ENCODE measurements around the gene EIF3K. TPM values are rescaled to one million over a fixed set of nuclear protein-coding genes. Genes with fewer than 3 reads are reported as not detected.

EIF3K gene
- total RNA-seq, 1 experiment from 2014 or later: 320 TPM

DNA sequence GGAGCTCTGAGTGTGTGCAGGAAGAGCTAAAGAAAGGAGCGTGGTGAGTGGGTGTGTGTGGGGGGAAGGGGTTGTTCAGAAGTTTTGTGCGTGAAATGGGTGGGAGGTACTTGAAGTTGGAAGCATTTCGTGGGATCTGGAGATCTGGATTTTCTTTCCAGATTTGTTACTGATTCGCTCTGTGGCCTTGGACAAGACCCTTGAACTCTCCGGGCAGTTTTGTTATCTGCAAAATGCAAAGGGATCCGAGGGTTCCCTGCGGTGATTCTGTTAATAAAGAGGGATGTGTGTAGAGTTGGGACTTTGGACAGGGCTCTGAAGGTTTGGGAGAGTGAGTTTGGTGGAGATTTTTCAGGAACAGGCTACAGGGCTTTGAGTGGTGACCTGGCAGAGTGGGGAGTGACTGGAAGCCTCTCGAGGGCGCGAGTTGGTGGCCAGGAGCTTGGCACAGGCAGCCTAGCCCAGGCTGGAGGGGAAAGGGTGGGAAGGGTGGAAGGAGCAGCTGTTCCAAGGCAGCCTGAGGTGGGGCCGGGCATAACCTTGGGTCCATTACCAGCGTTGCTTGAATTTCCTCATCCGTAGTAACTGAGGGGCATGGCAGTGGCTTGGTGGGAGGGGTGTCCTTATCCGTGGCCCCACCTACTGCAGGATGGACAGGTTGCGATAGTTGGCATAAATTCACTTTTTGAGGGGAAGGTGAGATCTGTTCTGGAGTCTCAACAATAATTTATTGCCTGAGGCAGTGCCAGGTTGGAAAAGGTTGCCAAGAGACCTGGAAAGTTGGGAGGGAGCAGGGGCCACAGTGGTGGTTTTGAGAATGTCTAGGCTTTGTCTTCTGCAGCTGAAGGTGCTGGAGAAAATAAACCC, 30.6 kb downstream of the EIF3K start:
- peak; percentile 72 for DNase-seq (ENCODE audit: low read depth)

DNA sequence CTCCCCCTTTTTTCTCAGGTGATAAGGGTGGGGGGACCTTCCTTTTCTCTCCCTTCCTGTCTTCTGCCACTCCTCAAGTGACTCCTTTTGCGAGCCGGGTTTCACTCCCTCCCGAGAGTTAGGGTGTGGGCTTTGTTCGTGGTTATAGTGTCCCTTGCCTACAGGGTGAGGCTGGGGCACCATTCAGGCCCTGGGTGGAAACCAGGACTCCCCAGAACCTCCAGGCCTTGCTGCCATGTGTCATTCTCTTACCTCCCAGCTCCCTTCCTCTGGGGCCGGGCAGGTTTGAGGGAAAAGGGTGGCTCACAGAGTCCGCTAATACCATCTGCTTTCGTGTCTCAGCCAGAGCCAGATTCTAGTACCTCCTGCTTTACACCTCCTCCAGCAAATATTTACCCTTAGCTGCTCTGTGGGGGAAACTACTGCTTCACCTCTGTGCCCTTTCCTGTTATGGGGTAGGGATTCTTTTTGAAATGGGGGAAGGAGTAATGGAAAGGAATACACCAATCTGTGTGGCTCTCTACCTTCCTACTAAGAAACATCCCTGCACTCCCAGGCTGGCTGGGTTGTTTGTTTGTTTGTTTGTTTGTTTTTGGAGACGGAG, 31.3 kb downstream of the EIF3K start:
- DNase-seq (ENCODE audit: low read depth): no peak

DNA sequence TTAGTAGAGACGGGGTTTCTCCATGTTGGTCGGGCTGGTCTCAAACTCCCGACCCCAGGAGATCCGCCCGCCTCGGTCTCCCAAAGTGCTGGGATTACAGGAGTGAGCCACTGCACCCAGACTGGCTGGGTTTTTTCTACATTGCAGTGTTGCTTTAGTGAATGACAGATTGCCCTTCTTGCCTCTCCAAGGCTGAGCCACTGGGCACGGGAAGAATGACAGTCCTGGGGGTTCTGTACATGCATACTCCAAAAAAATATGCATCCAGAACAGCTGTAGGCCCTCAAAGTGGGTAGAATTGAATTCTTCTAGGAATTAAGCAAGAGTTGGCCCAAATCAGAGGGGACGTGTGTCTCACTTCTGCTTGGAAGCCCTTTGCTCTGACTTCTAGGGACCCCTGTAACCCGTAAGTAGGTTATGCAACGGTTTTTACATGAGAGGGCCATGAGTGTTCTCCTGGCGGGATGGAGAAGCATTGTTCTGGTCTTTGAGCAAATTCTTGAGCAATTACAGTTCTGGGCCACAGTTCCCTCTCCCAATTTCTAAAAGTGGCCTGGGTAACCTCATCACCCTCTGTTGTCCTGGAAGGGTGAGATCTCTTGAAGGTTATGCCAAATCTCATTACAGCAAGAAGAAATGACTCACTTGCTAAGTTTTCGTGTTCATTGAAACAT, 32.1 kb downstream of the EIF3K start:
- DNase-seq (ENCODE audit: low read depth): peak; percentile 96

DNA sequence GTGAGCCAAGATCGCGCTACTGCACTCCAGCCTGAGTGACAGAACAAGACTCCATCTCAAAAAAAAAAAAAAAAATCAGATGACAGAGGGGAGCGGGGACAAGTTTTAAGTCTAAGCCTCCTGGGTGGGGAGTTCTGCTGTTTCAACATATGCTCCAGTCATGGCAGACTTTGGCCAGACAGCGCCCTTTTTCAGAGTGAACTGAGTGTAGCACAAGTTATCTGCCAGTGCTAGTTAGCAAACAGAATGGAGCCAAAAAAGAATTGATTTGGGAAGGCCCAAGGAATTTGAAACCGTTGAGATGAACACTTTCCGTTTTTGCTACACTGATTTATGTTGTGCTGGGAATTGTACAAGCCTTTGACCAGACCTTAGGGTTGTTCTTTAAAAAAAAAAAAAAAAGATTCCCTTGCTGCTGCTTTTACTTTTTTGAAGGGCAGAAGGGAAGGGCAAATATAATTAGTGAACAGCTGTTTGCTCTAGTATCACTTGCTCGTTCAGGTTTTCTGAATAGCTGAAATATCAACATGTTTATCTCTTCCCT, 34.1 kb downstream of the EIF3K start:
- peak; percentile 64 for DNase-seq (ENCODE audit: low read depth)

DNA sequence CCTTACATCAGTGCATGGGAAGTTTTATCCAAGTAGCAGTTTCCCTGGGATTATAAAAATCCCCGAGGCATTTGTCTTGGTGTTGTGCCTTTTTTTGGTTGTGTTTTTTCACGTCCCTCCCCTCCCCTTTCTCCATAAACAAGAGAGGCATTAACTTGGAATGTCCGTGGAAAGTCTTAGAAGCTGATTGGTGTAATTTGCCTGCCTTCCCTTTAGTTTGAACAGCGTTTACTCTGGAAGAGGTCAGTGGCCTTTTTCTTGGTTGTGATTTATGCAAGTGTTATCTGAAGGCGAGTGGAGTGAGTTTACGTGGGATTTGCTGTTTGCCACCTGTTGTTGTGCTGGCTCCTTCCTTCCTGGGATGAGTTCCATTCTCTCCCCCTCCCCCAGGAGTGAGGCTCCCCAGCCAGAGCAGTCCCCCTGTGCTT, 35.7 kb downstream of the EIF3K start:
- peak; percentile 77 for DNase-seq (ENCODE audit: low read depth)

DNA sequence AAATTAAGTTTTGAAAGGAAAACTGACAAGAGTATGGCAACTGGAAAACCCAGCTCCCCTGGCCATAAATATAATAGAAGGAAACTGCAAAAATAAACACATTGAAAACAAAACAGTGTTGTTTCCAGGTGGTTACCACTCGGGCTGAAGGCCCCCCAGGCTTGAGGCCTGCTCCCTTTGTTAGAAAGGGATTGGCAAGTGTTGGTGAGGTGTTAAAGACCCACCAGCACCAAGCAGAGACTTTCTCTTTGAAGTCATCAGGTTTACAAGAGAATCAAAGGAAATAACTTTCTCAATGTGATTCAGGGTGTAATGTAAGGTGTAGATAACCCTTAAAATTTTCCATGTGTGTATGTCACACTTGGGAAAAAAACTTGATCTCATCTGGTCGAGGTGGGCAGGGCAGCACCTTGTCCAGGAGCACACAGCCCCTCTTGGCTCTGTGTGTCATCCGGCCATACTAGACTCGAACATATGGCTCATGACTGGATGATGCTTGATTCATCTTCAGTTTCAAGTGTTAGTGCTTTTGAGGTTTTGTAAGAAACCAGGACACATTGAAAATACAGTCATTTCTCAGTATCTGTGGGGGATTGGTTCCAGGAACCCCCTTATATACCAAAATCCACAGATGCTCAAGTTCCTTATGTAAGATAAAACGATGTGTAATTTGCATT, 36.3 kb downstream of the EIF3K start:
- peak; percentile 67 for DNase-seq (ENCODE audit: low read depth)

DNA sequence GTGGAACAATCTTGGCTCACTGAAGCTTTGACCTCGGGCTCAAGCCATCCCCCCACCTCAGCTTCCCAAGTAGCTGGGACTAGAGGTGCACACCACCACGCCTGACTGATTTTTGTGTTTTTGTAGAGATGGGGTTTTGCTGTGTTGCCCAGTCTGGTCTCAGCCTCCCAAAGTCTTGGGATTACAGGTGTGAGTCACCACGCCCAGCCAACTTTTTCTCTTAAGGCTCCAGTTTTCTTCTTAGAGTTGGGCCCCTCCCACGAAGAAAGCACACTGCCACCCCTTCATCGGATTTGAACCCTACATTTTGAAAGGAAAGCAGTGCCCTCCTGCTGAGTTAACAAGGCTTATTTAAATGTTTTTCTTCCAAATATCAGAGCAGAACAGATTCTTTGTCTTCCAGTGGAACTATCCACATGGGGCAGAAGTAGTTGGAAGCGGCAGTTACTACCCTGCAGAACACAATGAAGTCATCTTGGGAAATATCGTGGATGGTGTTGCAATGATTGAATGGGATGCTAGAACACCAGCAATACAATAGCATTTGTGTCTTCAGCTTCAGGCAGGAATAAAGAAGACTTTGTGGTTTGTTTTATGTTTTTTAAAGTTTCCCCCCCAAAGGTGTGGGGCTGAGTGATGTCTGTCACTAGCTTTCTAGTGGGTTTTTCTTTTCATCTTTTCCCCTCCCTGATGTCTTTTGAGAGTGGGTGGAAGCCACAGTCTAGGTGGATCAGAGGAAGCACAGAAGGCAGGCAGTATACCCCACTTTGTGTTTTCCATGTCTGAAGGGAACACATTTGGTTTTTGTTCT, 37.4 kb downstream of the EIF3K start:
- DNase-seq (ENCODE audit: low read depth): peak; percentile 81

DNA sequence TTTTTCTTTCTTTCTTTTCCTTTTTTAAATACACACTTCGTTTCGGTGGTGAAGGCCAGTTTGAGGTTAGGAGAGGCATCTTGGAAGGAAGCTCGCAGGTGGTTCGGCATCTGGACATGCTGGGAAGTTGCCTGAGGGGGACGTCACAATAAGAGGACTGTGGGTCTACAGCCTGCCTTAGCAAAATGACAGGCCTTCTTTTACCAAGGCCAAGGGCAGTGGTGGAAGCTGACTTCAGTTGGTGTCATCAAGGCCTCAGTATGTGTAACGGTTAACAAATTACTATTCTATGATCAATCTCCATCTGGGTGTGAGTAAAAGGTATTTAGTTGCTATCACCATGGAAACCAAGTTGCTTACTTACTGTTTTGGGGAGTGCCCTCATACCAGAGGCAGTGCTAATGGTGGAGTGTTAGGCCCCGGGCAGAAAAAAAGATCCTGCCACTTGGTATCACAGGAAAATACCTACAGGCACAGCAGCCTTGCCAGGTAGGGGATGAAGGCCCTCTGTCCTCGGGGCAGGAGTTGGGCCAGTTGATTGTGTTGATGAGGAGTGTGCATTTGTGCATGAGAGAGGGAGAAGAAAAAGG, 38.7 kb downstream of the EIF3K start:
- peak; percentile 93 for DNase-seq (ENCODE audit: low read depth)

DNA sequence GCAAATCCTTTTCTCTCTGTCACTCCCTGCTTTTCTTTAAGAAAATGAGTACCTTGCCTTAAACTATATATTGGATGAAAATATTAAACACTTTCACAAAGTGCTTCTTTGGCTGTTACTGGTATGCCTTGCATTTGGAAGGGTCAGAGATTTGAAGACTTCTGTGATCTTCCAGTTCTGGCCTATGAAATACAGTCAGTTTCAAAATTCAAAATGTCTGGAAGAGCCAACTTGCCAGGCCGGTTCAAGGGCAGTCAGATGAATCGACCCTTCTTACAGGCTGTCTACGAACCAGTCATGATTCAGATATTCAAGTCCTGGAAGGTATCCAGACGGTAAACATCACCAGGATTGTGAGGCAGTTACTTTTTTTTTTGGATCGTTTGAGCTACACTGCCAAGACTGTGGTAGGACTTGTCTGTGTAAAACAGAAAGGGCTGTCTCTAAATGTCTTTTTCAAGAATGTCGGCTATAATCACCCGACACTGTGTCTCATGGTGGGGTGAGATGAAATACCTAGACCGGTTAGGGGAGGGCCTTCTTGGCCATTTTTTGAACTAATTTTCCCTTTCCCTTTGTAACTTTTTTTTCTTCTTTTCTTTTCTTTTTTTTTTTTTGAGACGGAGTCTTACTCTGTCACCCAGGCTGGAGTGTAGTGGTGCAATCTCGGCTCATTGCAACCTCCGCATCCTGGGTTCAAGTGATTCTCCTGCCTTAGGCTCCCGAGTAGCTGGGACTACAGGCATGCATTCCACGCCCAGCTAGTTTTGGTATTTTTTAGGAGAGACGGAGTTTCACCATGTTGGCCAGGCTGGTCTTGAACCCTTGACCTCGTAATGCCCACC, 39.7 kb downstream of the EIF3K start:
- DNase-seq (ENCODE audit: low read depth): peak; percentile 99

DNA sequence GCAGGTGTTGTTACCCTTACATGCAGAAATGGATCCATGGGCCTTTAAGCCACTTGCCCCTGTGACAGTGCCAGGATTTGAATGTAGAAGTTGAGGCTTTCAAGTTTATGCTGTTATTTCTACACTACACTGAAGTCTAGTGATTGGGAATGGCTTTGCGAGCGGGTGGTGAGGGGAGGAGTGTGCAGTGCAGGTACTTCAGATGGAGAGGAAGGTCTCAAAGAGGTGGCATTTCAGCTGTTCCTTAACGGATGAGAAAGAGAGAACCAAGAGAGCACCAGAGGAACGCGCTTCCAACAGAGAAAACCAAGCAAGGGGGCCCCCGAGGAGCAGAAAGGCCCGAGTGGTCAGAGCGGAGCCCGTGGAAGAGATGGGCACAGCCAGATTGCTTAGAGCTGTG, 41.7 kb downstream of the EIF3K start:
- DNase-seq (ENCODE audit: low read depth): no peak

DNA sequence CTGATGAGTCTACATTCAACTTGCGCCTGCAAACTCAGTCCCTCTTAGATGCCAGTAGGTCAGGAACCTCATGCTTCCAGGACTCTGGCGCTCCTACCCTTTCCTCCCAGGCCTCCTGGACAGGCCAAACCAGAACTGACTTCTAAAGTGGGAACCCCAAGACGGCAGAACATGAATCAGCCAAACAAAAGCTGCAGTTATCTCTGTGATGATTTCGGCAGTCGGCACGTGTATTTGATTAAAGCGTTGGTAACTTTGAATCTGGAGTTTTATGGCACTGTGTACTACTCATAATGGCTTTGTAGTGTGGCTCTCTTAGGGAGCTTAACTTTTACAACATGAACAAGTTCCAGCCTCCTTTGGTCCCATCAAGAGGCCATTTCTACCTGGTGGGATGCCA, 42.1 kb downstream of the EIF3K start:
- no peak for DNase-seq (ENCODE audit: low read depth)

DNA sequence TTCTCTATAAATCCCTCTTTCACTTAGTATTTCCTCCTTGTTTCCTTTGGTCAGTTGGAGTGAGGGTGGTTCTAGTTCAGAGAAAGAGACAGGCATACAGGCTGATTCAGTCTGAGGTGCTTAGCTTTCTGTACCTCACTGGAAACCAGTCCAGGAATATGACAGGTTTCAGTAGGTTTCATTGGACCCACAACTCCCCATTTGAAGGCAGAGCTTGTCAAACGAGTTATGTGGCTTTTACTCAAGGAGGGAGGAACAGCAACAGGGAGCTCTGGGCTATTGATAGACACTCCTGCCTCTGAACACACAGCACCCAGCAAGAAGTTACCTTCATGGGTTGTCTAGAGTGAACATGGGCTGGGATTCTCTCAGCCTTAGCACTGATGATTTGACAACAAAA, 43.0 kb downstream of the EIF3K start:
- no peak for DNase-seq (ENCODE audit: low read depth)

DNA sequence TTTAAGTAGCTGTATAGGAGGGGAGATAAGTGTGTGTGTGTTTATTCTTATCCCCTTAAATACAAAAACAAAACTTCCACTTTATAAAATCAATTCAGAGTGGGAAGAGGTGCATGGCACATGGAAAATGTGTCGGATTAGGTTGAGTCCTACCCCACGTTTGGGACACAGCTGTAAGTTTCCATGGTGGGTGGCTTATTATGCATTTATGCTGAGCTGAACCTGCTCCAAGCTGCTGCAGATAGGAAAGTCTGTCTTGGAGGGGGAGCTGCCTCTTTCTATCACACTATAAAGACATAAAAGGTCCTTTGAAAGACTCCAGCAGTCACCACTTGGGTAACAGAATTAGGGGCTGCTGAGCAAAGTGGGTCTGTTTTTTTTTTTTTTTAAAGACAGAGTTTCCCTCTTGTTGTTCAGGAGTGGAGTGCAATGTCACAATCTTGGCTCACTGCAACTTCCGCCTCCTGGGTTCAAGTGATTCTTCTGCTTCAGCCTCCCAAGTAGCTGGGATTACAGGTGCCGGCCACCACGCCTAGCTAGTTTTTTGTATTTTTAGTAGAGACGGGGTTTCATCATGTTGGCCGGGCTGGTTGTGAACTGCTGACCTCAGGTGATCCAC, 43.7 kb downstream of the EIF3K start:
- no peak for DNase-seq (ENCODE audit: low read depth)

DNA sequence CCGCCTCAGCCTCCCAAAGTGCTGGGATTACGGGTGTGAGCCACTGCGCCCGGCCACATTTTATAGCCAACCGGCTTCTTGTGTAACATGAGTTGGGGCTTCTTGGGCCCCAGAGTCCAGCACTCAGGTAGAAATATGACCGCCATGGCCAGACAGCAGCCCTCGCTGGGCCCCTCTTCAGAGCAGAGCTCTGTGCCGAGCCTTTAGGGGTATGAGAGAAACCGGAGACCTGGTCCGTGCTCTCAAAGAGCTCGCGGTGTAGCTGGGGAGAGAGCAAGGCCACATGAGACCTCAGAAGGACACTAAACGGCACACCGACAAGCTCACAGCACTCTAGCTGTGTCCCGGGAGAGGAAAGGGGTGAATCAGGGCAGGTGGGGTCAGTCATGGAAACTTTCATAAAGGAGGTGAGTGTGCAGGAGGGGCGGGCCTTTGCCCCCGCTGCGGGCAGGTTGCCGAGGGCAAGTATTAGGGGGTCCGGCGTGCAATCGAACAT, 44.2 kb downstream of the EIF3K start:
- DNase-seq (ENCODE audit: low read depth): no peak

DNA sequence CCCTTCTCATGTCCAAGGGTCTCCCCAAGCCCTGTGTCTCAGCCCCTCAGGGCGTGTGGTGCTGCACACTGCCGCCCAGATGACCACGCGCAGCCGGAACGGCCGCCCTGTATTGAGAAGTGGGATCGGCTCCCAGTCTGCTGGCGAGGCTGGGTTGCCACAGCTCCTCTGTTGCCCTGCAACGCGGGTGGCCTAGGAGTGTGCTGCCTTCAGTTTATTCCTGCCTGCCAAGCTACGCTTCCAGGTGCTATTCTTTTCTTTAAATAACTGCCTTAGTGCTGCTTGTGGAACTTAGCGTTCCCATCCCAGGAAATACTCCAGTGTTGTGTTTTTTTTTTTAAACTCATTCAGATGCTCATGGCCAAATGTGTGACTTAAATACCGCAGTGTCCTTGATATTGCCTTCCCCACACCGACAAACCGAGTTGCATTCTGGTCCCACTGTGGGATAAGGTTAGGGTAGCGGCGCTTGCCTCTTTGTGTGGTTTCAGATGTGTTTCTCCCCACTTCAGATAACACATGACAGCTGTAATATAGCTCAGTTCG, 45.0 kb downstream of the EIF3K start:
- no peak for DNase-seq (ENCODE audit: low read depth)

DNA sequence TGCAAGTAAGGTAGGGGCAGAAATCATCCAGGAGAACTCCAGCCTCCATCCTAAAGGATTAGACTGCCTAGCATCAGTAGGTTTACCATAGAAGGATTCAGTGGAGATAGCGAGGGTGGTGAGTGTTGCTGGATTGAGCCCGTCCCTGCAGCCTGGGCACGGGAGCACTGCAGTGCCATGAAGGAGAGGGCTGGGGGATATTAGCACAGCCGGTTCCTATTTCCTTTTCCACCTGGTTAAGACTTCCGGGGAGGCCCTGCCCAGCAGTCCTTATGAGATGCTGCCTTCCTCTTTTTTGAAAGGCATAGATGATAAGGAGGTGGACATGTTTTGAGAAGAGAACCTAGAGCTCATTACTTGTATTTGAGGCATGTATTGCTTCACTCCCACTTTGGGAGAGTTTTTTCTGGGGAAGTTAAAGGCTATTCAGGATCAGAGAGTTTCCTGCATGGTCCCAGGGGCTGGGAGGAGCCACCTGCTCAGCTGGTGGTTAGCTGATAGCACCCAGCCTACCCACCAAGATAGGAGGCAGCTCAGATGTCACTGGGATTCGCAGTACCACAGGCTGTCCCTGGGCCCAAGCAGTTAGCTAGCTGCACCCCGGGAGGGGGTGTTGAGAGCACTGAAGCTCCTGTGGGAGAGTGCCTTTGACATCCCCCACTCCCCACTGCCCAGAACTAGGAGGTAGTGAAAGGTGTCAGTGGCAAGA, 45.7 kb downstream of the EIF3K start:
- DNase-seq (ENCODE audit: low read depth): no peak

DNA sequence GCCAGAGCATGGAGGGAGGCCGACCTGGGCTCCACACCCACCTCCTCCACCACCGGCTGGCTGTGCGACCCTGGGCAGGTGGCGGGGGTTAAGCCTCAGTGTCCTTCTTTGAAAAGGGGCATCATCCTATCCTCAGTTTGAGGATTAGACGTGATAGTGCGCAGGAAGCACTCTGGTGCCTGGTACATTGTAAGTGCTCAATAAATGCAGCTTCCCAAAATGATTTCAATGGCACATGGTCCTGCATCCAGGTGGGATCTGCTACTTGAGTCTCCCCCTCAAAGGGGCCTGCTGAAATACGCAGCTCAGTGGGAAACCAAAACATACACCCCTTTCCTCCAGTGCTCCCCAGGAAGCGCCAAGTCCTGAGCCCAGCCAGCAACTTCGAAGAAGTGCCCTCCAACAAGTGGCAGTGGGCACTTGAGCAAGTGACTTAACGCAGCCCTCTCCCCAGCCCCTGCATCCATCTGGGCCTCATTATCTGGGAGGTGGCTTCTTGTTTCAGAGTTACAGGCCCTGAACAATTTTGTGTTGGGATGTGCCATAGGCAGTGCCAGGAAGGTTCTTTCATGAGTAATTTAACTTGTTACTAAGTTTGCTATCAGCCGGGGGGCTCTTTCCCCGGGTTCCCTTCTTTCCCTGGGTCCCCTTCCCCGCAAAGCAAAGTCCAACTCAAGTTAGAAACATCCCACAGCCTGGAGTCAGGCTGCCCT, 46.4 kb downstream of the EIF3K start:
- DNase-seq (ENCODE audit: low read depth): no peak

Data from LHCN-M2 (cell line).